K562 (cell line): ENCODE measurements around the gene HAGHL. TPM values are rescaled to one million over a fixed set of nuclear protein-coding genes. Genes with fewer than 3 reads are reported as not detected.

Experiments
- CBX1 ChIP-seq: sonication (generic); IDR thresholded peaks from 2 replicates; pipeline ENCODE4 v1.6.1; 2016; ENCODE audit warnings: antibody characterized with exemption, low read depth, mild to moderate bottlenecking
- CCNT2 ChIP-seq: IDR thresholded peaks from 2 replicates; pipeline ENCODE4 v1.6.1; 2011; ENCODE audit warnings: borderline replicate concordance, low read depth, mild to moderate bottlenecking, moderate library complexity, mixed read lengths, low read length; ENCODE audit not compliant: insufficient read length; ENCODE audit errors: extremely low read depth
- CTCFL ChIP-seq: IDR thresholded peaks from 2 replicates; pipeline ENCODE4 v1.6.1; 2011; ENCODE audit warnings: borderline replicate concordance, low read depth, mild to moderate bottlenecking, moderate library complexity, low read length; ENCODE audit not compliant: insufficient read depth, poor library complexity, severe bottlenecking
- E4F1 ChIP-seq: fragments of 250-450 bp; sonication (Bioruptor Pico); IDR thresholded peaks from 2 replicates; pipeline ENCODE4 v1.5.0; 2021; ENCODE audit warnings: mild to moderate bottlenecking, borderline replicate concordance
- EP400 ChIP-seq: fragments of 450-650 bp; IDR thresholded peaks from 2 replicates; pipeline ENCODE4 v1.6.1; 2017; ENCODE audit warnings: antibody characterized with exemption, mild to moderate bottlenecking, moderate library complexity
- FOXA1 ChIP-seq: fragments of 450-650 bp; IDR thresholded peaks from 2 replicates; pipeline ENCODE4 v1.6.1; 2016; ENCODE audit warnings: mild to moderate bottlenecking, borderline replicate concordance
- FOXK1 ChIP-seq: sonication (generic); formaldehyde crosslinking; IDR thresholded peaks from 2 replicates; pipeline ENCODE4 v1.8.0; 2022; ENCODE audit warnings: missing genetic modification reagents, mild to moderate bottlenecking, borderline replicate concordance
- JUN ChIP-seq, 2 experiments: sonication (generic) in 1 of 2; formaldehyde crosslinking in 1 of 2; IDR thresholded peaks; 2 replicates each; pipeline versions ENCODE4 v1.6.1 to v1.8.0; 2012 to 2022; ENCODE audit warnings: borderline replicate concordance in 2 of 2, mild to moderate bottlenecking in 2 of 2, improper control_type of control experiment in 1 of 2, low read depth in 1 of 2, low read length in 1 of 2, missing genetic modification reagents in 1 of 2
- KDM5B ChIP-seq: fragments of 200-600 bp; sonication (generic); IDR thresholded peaks from 2 replicates; pipeline ENCODE4 v1.6.1; 2012; ENCODE audit warnings: low read depth, mild to moderate bottlenecking, moderate library complexity, low read length, control low read depth, inconsistent platforms; ENCODE audit not compliant: insufficient replicate concordance
- KHSRP ChIP-seq: fragments of 450-650 bp; IDR thresholded peaks from 2 replicates; pipeline ENCODE4 v1.6.1; 2017
- NBN ChIP-seq: fragments of 450-650 bp; IDR thresholded peaks from 2 replicates; pipeline ENCODE4 v1.6.1; 2016; ENCODE audit warnings: low read depth, mild to moderate bottlenecking
- NCOA1 ChIP-seq: fragments of 450-650 bp; IDR thresholded peaks from 2 replicates; pipeline ENCODE4 v1.6.1; 2016; ENCODE audit warnings: low read depth
- SLC30A9 ChIP-seq: fragments of 250-450 bp; sonication (Bioruptor Pico); IDR thresholded peaks from 2 replicates; pipeline ENCODE4 v1.8.0; 2022; ENCODE audit warnings: mild to moderate bottlenecking, moderate library complexity
- SMARCA5 ChIP-seq: fragments of 450-650 bp; IDR thresholded peaks from 2 replicates; pipeline ENCODE4 v1.6.1; 2016
- SMARCB1 ChIP-seq: IDR thresholded peaks from 2 replicates; pipeline ENCODE4 v1.6.1; 2011; ENCODE audit warnings: improper control_type of control experiment, low read depth; ENCODE audit not compliant: insufficient read length
- ZEB2 ChIP-seq: fragments of 450-650 bp; IDR thresholded peaks from 2 replicates; pipeline ENCODE4 v1.6.1; 2016
- ZNF165 ChIP-seq: fragments of 250-450 bp; sonication (Bioruptor Pico); IDR thresholded peaks from 2 replicates; pipeline ENCODE4 v1.4.0; 2020; ENCODE audit warnings: borderline replicate concordance
- ZNF512 ChIP-seq: IDR thresholded peaks from 2 replicates; pipeline ENCODE4 v1.6.1; 2016; ENCODE audit warnings: missing genetic modification characterization, missing compliant biosample characterization
- ZNF561 ChIP-seq: fragments of 450-650 bp; formaldehyde crosslinking; conservative IDR thresholded peaks from 2 replicates; pipeline ENCODE4 v1.4.0; 2020; ENCODE audit warnings: mild to moderate bottlenecking, moderate library complexity
- ZNF583 ChIP-seq: fragments of 250-450 bp; sonication (Bioruptor Pico); IDR thresholded peaks from 2 replicates; pipeline ENCODE4 v1.4.0; 2020
- ZNF586 ChIP-seq: fragments of 450-650 bp; formaldehyde crosslinking; conservative IDR thresholded peaks from 2 replicates; pipeline ENCODE4 v1.4.0; 2020; ENCODE audit warnings: mild to moderate bottlenecking, moderate library complexity
- polyA plus RNA-seq, 8 experiments: library from polyadenylated mRNA; depleted of rRNA in 4 of 8; stranded (reverse) in 5 of 8; unstranded in 3 of 8; fragments of >200 nt; fragmentation: Nextera tagmentation in 2 of 8; fragmentation: Illumina TruSeq in 1 of 8; extraction: Ambion mirVana in 2 of 8; extraction: Trizol in 1 of 8; gene quantifications; 2 replicates each; pipeline versions ENCODE4 v1.2.1 to v1.2.3, GENCODE V29; 2011 to 2014; ENCODE audit warnings: inconsistent platforms in 1 of 8, missing spikeins in 1 of 8
- total RNA-seq, 7 experiments: library from RNA; depleted of rRNA in 6 of 7; stranded (reverse); fragments of >200 nt in 6 of 7; fragmentation: Illumina TruSeq in 2 of 7; extraction: Trizol in 2 of 7; gene quantifications; 2 replicates each; pipeline versions ENCODE4 v1.2.1 to v1.2.3, GENCODE V29; 2011 to 2021; ENCODE audit warnings: low replicate concordance in 1 of 7
- TF ChIP-seq, protein P1 (sequence below): fragments of 250-450 bp; sonication (Bioruptor Pico); IDR thresholded peaks from 2 replicates; pipeline ENCODE4 v1.4.0; 2020; ENCODE audit warnings: mild to moderate bottlenecking

The HAGHL gene
- total and polyA plus RNA-seq, 9 of the 15 experiments (the other 6 are each of a cell fraction or from before 2014, with no cell fraction given): 0.31 to 83.4 (median 20.7) TPM

DNA sequence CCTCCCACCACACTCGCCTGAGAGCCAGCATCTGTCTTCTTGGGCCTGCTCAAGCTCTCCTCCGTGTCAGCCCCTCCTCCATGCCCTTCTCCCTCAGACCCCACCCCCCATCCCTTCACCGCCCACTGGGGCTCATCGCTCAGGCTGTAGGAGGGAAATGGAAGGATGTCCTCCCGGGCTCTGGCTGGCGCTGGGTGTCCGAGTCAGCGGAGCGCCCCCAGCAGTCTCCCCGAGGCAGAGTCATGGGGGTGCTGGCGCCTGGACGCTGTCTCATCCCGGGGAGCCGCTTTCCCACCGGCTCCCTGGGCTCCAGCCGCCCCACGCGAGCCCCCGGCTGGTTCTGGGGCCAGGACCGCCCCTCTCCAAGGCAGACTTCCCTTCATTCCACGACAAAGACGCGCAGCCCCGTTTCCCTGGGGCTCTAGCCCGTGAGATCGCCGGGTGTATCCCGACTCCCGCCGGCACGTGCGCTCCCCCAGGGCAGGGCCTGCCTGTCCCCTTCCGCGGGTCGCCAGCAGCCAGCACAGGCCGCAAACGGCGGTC is 6.4 kb upstream of the HAGHL start (continued):
- TF ChIP-seq SMARCB1 (no peak), ZNF583 (CRISPR knock-in tag) (no peak), FOXK1 (CRISPR knock-in tag) (no peak), ZNF165 (CRISPR knock-in tag) (no peak), KHSRP (no peak), CTCFL (peak; percentile 84), ZEB2 (0 out of 2 replicates have a peak, but pooled peaks have one; percentile 31), KDM5B (no peak), ZNF561 (CRISPR knock-in tag) (no peak), FOXA1 (no peak), E4F1 (CRISPR knock-in tag) (no peak), NBN (0 out of 2 replicates have a peak, but pooled peaks have one; percentile 38), NCOA1 (no peak), JUN (IDR thresholded peaks at IDR 0.05; ENCODE audit: borderline replicate concordance, low read depth, low read length) (no peak), JUN (CRISPR knock-in tag; IDR thresholded peaks at IDR 0.05; ENCODE audit: borderline replicate concordance) (no peak), ZNF586 (CRISPR knock-in tag) (no peak), ZNF512 (no peak), CBX1 (0 out of 2 replicates have a peak, but pooled peaks have one; percentile 38), CCNT2 (no peak), SLC30A9 (no peak), SMARCA5 (no peak), EP400 (peak; percentile 73)
- TF ChIP-seq, protein P1, sequence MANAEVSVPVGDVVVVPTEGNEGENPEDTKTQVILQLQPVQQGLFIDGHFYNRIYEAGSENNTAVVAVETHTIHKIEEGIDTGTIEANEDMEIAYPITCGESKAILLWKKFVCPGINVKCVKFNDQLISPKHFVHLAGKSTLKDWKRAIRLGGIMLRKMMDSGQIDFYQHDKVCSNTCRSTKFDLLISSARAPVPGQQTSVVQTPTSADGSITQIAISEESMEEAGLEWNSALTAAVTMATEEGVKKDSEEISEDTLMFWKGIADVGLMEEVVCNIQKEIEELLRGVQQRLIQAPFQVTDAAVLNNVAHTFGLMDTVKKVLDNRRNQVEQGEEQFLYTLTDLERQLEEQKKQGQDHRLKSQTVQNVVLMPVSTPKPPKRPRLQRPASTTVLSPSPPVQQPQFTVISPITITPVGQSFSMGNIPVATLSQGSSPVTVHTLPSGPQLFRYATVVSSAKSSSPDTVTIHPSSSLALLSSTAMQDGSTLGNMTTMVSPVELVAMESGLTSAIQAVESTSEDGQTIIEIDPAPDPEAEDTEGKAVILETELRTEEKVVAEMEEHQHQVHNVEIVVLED (CRISPR knock-in tag): no peak
